Measurements from ENCODE around the gene LAMC2. TPM values are rescaled to one million over a fixed set of nuclear protein-coding genes. Genes with fewer than 3 reads are reported as not detected.
"Not testable (repeated sequence)": the region's sequence is repeated elsewhere in the genome, so short reads cannot be mapped to it uniquely, and the experiment has no call there.

LAMC2 gene
- total and polyA plus RNA-seq, 2 experiments from 2014 or later, result 0.42 to 0.43 TPM

DNA sequence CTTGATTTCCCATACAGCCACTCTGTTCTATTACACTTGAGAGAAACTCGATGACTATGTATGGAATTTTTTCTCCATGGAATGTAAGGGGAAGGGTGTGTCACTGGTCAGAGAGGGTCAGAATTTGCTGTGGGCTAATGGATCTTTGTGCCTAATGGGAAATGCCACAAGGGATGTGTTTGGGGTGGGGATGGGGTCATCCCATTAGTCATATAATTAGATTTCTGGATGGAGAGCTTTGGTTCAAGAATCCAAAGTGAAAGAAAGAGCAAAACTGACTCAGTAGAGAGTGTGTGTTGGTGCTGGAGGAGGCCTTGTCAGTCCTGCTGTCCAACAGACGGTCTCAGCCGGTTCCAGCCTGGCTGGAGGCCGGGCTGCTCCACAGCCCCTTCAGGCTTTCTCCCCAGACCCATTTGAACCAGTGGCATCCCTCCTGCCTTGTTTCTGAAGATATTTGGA lies 86.4 kb downstream of the LAMC2 start:
- Histone ChIP-seq H3K9me3 (ENCODE audit: low read depth) (no peaks in the 10 kb centered on the region), H3K27me3 (no peaks in the 10 kb centered on the region), H3K36me3 (no peaks in the 10 kb centered on the region), H3K27ac (no peak overlapping the region), H3K4me3 (no peak overlapping the region), H3K4me1 (ENCODE audit: low read depth) (no peaks in the 10 kb centered on the region)
- TF ChIP-seq, protein P1, sequence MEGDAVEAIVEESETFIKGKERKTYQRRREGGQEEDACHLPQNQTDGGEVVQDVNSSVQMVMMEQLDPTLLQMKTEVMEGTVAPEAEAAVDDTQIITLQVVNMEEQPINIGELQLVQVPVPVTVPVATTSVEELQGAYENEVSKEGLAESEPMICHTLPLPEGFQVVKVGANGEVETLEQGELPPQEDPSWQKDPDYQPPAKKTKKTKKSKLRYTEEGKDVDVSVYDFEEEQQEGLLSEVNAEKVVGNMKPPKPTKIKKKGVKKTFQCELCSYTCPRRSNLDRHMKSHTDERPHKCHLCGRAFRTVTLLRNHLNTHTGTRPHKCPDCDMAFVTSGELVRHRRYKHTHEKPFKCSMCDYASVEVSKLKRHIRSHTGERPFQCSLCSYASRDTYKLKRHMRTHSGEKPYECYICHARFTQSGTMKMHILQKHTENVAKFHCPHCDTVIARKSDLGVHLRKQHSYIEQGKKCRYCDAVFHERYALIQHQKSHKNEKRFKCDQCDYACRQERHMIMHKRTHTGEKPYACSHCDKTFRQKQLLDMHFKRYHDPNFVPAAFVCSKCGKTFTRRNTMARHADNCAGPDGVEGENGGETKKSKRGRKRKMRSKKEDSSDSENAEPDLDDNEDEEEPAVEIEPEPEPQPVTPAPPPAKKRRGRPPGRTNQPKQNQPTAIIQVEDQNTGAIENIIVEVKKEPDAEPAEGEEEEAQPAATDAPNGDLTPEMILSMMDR (IDR thresholded peaks at IDR 0.05; ENCODE audit: low read depth, low read length), result no peak
- DNase-seq (ENCODE audit: low read depth in 1 of 2, low spot score in 1 of 2), result peak in 1 of 2 donors; percentile 48

GRCh38 chr1:183273300-183273699 lies 87.2 kb downstream of the LAMC2 start:
- TF ChIP-seq, protein P1 (IDR thresholded peaks at IDR 0.05; ENCODE audit: low read depth, low read length), result no peak
- H3K4me1 ChIP-seq (ENCODE audit: low read depth), result no peaks in the 10 kb centered on the region
- no peaks in the 10 kb centered on the region for H3K27me3 ChIP-seq
- H3K27ac ChIP-seq, result no peak overlapping the region
- DNase-seq (ENCODE audit: low read depth in 1 of 2, low spot score in 1 of 2), result no peak
- H3K9me3 ChIP-seq (ENCODE audit: low read depth), result no peaks in the 10 kb centered on the region
- no peaks in the 10 kb centered on the region for H3K36me3 ChIP-seq
- no peak overlapping the region for H3K4me3 ChIP-seq

- not testable (repeated sequence) for H3K4me1 ChIP-seq (ENCODE audit: low read depth); DNase-seq (ENCODE audit: low read depth in 1 of 2, low spot score in 1 of 2); H3K27me3 ChIP-seq; H3K36me3 ChIP-seq; H3K9me3 ChIP-seq (ENCODE audit: low read depth); H3K4me3 ChIP-seq; H3K27ac ChIP-seq
Measured at GRCh38 chr1:183273984-183274383, 87.9 kb downstream of the LAMC2 start.

GRCh38 chr1:183274836-183275235 lies 88.8 kb downstream of the LAMC2 start:
- no peak for DNase-seq (ENCODE audit: low read depth in 1 of 2, low spot score in 1 of 2)
- TF ChIP-seq, protein P1 (IDR thresholded peaks at IDR 0.05; ENCODE audit: low read depth, low read length), result no peak

DNA sequence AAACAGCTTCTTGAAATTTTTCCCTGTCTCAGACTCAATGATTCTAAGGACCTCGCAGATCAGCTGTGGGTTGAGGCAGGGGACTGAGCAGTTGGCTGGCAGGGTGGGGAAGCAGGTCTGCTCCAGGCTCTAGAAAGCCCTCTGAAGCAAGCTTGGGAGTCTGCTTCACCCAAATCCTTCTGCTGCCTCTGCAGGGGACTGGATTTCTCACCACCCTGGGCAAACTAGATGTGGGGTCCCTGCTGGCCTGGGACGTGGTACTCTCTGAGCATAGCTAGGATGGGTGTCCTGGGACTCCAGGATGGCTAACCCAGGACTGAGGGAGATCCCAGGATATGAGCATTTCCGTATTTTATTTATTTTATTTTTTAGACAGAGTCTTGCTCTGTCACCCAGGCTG lies 89.3 kb downstream of the LAMC2 start:
- Histone ChIP-seq H3K4me3 (no peak overlapping the region), H3K36me3 (no peaks in the 10 kb centered on the region), H3K27me3 (no peaks in the 10 kb centered on the region), H3K27ac (no peak overlapping the region), H3K9me3 (ENCODE audit: low read depth) (no peaks in the 10 kb centered on the region), H3K4me1 (ENCODE audit: low read depth) (no peaks in the 10 kb centered on the region)
- TF ChIP-seq, protein P1 (IDR thresholded peaks at IDR 0.05; ENCODE audit: low read depth, low read length), result no peak
- DNase-seq (ENCODE audit: low read depth in 1 of 2, low spot score in 1 of 2), result no peak

More at GRCh38 chr1:183274836-183275235, 88.8 kb downstream of the LAMC2 start:
- Histone ChIP-seq H3K9me3 (ENCODE audit: low read depth) (no peaks in the 10 kb centered on the region), H3K4me1 (ENCODE audit: low read depth) (no peaks in the 10 kb centered on the region), H3K27me3 (no peaks in the 10 kb centered on the region), H3K4me3 (no peak overlapping the region), H3K27ac (no peak overlapping the region), H3K36me3 (no peaks in the 10 kb centered on the region)

DNA sequence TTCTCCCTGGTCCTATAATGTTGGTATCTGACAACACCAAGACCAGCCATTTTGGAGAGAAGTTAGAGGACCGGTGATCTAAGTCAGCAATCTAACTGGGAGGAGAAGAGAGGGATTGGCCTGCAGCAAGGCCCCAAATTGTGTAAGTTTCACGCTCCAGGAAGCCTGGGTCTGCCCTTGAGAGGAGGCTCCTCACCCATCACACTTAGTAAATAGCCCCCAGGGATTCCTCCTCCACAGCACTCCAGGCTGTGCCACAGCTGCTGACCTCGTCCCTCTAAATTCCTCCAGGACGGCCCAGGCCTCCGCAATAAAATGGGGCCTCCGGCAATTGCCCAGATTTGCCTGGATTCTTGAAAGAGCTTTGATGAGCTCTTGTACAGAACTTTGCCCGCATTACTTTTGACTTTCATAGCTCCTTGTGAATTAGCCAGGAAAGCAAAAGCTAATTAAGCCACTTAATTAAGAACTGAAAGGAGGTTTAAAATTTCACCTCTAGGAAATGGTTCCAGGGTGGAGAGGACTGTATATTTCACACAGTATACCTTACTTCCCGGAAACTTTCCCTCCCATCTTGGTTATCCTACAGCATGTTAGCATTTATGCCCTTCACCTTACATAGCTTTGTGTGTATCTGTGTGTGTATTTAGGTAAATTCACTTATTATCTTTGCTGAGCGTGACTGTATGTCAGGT lies 90.5 kb downstream of the LAMC2 start:
- Histone ChIP-seq H3K27ac (no peak overlapping the region), H3K36me3 (no peaks in the 10 kb centered on the region), H3K9me3 (ENCODE audit: low read depth) (no peaks in the 10 kb centered on the region), H3K4me3 (no peak overlapping the region), H3K4me1 (ENCODE audit: low read depth) (no peaks in the 10 kb centered on the region), H3K27me3 (no peaks in the 10 kb centered on the region)
- TF ChIP-seq, protein P1 (IDR thresholded peaks at IDR 0.05; ENCODE audit: low read depth, low read length), result no peak
- DNase-seq (ENCODE audit: low read depth in 1 of 2, low spot score in 1 of 2), result no peak
